HG03103 (cell line): ENCODE data around the gene ZCCHC9.

ENCODE experiments used
- ATAC-seq: cut with Tn5 transposase; IDR thresholded peaks from one replicate; pipeline ENCODE4 v1.9.1; 2021; ENCODE audit warnings: low read depth; ENCODE audit not compliant: unreplicated experiment

ZCCHC9 gene

DNA sequence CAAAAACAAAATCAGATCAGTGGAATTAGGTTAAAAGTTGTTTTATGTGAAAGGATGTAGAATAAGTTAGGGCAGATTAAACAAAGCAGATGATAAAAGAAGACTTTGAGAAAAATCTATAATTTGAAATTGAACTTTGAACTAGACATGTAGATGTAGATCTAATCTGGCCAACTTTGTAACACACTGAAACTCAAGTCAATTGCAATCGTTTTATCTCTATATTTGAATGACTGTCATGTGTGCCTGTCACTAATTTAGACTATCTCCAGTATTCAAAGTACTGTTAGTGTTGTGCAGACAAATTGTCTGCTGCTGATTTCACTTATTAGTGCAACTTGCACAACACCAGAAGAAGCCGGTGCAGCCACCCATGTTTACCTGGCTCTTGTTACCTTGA, 52.7 kb downstream of the ZCCHC9 start:
- no peak for ATAC-seq

DNA sequence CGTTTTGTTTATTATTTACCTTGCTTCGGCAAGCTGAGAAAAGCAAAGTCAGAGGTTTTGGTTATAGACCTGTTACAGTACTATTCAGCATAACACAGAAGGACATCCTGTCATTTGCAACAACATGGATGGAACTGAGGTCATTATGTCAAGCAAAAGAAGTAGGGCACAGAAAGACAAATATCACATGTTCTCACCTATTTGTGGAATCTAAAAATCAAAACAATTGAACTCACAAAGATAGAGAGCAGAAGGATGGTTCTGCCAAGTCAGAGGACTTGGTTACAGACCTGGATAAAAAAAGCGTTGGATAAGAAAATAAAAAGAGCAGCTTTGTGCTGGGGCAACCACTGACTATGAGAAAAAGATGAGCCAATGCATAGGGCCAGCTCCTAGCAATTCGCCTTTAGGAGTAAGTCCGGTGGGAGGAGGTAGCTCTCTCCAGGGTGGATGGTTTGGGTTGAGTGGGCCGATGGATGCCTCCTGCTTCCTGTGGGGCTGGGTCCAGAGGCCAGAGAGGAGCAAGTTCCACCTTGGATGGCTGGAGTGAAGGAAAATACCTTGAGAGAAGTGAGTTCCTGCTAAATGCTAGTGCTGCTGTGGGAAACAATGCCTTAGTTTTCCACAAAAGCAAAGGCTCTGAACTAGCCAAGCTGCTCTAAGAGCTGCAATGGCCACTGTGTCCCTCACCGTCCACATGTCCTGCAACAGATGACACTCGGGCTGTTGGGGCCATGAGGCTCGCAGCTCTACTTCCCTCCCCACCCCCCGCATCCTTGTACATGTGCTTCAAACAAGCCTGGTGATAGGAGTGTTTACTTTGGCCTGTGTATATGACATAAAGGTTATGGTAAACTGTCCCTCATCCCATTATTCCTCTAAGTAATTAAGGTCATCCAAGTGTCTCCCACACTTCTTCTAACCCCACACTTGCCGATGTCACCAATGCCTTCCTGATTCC, 54.2 kb downstream of the ZCCHC9 start:
- ATAC-seq: no peak

DNA sequence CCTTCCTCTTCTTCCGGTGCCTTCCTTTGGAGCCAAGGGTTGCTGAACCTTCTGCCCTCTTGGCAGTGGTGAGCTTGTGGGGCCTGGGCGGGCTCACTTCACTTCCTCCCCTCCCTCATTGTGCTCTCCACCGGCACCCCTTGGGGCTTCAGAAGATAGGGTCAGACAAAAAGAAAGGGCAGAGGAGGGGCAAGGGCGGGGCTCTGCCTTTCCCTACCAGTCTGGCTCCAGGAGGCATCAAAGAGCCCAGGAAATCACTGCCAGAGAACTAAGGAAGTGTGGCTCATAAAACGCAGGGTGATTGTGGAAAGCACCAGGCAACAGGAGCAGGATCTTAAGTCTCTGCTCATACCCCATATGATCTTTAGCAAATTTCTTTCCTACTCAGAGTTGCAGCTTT, 57.7 kb downstream of the ZCCHC9 start:
- ATAC-seq: no peak

- no peak for ATAC-seq
Measured at GRCh38 chr5:81359881-81360280, 58.5 kb downstream of the ZCCHC9 start.

- no peak for ATAC-seq
Measured at GRCh38 chr5:81360640-81361039, 59.3 kb downstream of the ZCCHC9 start.

- ATAC-seq: no peak
Measured at GRCh38 chr5:81361600-81361999, 60.2 kb downstream of the ZCCHC9 start.
